ENCODE data around the gene LY6G6C.

Gene LY6G6C

DNA sequence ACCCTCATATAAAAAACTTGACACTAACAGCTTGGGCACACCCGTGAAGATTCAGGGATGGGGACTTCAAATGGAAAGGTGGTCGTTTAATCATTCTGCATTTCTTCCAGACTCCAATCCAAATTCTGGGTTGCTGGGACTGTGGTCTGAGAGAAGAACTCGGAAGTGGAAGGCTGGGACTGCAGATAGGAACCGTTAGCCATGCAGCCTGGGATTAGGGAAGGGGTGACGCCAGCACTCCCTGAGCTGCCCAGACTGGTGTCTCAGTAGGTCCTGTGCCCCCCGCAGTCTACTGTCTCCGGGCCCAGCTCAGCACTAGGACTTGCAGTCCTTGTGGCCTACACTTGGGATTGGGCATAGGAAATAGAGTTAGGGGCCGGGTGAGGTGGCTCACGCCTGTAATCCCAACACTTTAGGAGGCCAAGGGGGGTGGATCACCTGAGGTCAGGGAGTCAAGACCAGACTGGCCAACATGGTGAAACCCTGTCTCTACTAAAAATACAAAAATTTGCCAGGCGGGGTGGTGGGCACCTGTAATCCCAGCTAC, 15.3 kb upstream of the LY6G6C start:
- Mint-ChIP-seq H3K36me3 (peaks cover 14% of the 10 kb centered on the region), H3K27ac (peak overlapping the region; percentile 97), H3K27me3 (no peaks in the 10 kb centered on the region), H3K4me3 (peak overlapping the region; percentile 100), H3K9me3 (no peaks in the 10 kb centered on the region), H3K4me1 (peaks cover 57% of the 10 kb centered on the region)
- ATAC-seq (ENCODE audit: low read depth) = no peak
- DNase-seq (ENCODE audit: low spot score in 2 of 2) = no peak

DNA sequence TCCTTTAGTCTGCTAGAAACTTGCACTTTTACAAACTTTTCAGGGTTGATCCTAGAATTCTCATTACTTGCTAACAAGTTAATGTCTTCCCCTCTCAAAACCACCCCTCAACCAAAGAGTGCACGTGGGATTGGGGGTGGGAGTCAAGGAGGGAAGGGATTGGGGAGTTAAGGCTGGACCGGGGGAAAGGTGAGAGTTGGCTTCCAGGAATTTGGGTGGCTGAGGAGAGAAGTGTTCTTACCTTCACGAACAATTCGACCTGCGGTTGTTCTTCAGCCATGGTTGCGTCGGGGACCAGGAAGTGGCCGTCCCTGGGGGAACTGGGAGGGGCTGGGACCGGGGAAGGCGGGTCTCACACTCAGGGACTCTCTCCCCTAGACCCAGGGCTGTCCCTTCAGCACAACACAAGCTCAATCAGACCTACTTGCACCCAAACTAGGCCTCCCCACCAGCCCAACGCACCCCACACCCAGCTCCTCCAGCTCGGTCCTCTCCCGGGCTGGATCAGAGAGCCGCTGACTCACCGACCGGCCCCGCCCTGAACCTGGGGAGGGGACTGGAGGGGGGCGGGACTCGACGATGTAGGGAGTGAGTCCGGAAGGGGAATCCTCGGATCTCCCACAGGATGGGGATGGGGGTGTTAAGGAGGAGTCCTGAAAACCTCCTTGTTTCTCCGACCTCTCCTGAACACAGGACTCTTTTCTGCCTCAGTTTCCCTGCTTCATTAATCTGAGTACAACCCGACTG, 14.6 kb upstream of the LY6G6C start, which contains the start of gene CLIC1:
CLIC1 (minus strand) TSS at position 510 of the 747 bp plus-strand sequence; CDS start at position 280, 230 bp downstream.
- Mint-ChIP-seq H3K36me3 (peaks cover 17% of the 10 kb centered on the region), H3K27ac (peak within 1 kb of the TSS; percentile 97), H3K9me3 (no peaks in the 10 kb centered on the region), H3K4me1 (peaks cover 54% of the 10 kb centered on the region), H3K4me3 (peak within 1 kb of the TSS; percentile 100), H3K27me3 (no peaks in the 10 kb centered on the region)
- peak; percentile 53 to 56 for DNase-seq (ENCODE audit: low spot score in 2 of 2)
- ATAC-seq (ENCODE audit: low read depth) = peak; percentile 30

DNA sequence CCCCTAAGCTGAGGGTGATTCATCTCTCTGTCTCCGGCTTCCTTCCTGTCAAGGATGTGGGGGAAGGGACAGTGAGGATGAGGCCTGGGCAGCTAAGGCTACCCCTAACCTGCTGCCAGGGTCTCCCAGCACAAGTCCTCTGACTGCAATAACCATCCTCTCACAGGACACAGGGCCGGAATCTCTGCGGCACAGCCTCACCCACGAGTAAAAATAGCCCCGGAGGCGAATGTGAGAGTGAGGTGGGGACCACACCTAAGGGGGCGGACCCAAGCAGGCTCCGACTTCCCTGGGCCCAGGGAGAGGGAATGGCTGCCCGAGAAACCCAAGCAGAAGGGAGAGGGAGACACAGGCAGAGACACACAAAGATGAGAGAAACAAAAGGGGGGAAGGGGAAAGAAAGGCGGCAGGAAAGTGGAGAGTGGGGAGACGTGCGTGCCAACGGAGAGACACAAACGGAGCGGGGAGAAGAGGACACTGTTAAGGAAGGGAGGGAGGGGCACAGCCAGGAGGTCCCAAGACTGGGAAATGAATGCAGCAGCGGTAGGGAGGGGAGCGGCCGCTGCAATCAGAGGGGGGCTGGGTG, 13.4 kb upstream of the LY6G6C start:
- Mint-ChIP-seq H3K27ac (peak overlapping the region; percentile 97), H3K9me3 (no peaks in the 10 kb centered on the region), H3K36me3 (peaks cover 22% of the 10 kb centered on the region), H3K4me1 (peaks cover 49% of the 10 kb centered on the region), H3K4me3 (peak overlapping the region; percentile 100), H3K27me3 (no peaks in the 10 kb centered on the region)
- no peak for ATAC-seq (ENCODE audit: low read depth)
- DNase-seq (ENCODE audit: low spot score in 2 of 2) = no peak

DNA sequence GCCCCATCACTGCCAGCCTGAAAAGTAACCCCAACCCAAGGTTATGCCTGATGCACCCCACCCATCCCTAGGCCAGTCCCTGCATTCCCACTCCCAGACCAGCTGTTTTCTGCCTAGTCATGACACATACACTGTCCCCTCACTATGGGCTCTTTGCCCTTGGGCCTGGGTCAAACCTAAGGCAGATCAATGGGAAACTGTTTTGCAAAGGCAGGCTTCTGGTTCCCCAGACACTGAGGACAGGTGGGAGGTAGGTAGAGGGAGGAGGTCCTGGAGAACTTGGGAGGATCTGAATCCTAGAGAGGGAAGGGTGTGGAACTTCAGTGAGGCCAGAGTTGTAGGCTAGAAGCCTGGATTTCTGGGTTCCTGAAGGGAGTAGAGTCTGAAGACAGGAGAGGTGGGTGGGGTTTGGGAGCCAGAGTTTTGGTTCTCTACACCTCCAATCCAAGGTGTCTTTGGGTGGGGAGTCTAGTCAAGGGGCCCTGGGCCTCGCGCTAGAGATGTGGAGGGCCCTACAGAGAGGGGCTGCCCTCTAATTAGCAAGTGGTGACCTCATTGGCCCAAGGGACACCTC, 12.8 kb upstream of the LY6G6C start:
- no peak for ATAC-seq (ENCODE audit: low read depth)
- Mint-ChIP-seq H3K4me3 (peak overlapping the region; percentile 100), H3K9me3 (no peaks in the 10 kb centered on the region), H3K27ac (peak overlapping the region; percentile 97), H3K27me3 (no peaks in the 10 kb centered on the region), H3K4me1 (peaks cover 48% of the 10 kb centered on the region), H3K36me3 (peaks cover 22% of the 10 kb centered on the region)
- DNase-seq (ENCODE audit: low spot score in 2 of 2) = no peak

DNA sequence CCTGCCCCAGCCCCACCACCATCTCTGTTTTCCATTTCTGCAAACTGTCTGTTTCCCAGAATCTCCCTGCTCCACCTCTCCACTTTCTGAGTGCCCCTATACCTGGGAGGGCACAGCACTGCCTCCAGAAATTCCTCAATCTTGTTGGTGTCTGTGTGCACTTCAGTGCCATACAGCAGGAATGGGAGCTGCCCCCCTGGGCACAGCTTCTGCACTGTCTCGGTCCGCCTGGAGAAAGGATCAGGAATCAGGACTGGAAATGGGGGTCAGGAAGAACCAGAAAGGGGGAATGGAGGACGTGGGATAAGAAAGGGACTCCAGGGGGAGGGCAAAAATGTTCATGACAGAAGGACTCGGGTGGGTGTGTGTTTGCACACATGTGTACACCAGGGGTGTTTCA, 12.2 kb upstream of the LY6G6C start:
- Mint-ChIP-seq H3K27ac (no peak overlapping the region), H3K27me3 (no peaks in the 10 kb centered on the region), H3K4me3 (peak overlapping the region; percentile 100), H3K4me1 (peaks cover 46% of the 10 kb centered on the region), H3K9me3 (no peaks in the 10 kb centered on the region), H3K36me3 (peaks cover 22% of the 10 kb centered on the region)
- no peak for ATAC-seq (ENCODE audit: low read depth)
- DNase-seq (ENCODE audit: low spot score in 2 of 2) = no peak

DNA sequence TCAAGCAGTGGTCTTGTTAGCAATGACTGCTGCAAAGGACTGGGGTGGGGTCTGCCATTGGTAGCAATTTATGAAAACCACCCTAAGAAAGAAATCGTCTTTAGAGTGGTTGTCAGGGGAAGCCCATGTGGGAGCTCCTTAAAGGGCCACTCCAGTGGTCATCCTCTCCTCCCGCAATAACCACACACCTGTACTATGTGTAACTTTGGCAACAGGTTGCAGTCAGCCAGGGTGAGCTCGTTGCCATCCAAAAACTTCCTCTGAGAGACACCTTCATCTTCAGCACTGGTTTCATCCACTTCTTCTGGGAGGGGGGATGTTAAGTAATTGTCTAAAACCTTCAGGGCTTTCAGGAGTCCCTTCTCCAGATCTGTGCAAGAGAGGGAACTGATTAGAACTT, 10.5 kb upstream of the LY6G6C start:
- H3K36me3 Mint-ChIP-seq = peaks cover 28% of the 10 kb centered on the region
- no peaks in the 10 kb centered on the region for H3K27me3 Mint-ChIP-seq
- no peak overlapping the region for H3K4me3 Mint-ChIP-seq
- DNase-seq (ENCODE audit: low spot score in 2 of 2) = no peak
- H3K27ac Mint-ChIP-seq = no peak overlapping the region
- ATAC-seq (ENCODE audit: low read depth) = no peak
- H3K4me1 Mint-ChIP-seq = peaks cover 42% of the 10 kb centered on the region
- no peaks in the 10 kb centered on the region for H3K9me3 Mint-ChIP-seq

DNA sequence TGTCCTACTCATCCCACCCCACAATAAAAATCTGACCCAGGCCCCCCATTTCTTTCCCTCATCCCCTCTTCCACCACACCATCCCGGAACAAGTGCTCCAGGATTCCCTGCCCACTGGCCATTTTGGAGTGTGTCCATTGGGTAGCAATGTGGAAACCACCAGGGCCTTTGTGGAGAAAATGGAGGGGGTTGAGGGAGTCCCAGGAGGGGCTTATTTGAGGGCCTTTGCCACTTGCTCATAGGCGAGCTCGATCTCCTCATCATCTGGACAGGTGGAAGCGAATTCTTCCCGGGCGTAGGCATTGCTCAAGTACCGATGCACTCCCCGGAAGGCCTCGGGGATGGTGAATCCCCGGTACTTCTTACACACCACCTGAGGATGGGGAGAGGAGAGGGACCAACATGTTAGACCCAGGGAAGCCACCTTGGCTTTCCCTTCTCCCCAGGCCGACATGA, 9.1 kb upstream of the LY6G6C start:
- H3K4me1 Mint-ChIP-seq = peaks cover 50% of the 10 kb centered on the region
- peak overlapping the region; percentile 90 for H3K27ac Mint-ChIP-seq
- H3K36me3 Mint-ChIP-seq = peaks cover 39% of the 10 kb centered on the region
- H3K4me3 Mint-ChIP-seq = peak overlapping the region; percentile 100
- DNase-seq (ENCODE audit: low spot score in 2 of 2) = no peak
- no peak for ATAC-seq (ENCODE audit: low read depth)
- no peaks in the 10 kb centered on the region for H3K9me3 Mint-ChIP-seq
- no peaks in the 10 kb centered on the region for H3K27me3 Mint-ChIP-seq

DNA sequence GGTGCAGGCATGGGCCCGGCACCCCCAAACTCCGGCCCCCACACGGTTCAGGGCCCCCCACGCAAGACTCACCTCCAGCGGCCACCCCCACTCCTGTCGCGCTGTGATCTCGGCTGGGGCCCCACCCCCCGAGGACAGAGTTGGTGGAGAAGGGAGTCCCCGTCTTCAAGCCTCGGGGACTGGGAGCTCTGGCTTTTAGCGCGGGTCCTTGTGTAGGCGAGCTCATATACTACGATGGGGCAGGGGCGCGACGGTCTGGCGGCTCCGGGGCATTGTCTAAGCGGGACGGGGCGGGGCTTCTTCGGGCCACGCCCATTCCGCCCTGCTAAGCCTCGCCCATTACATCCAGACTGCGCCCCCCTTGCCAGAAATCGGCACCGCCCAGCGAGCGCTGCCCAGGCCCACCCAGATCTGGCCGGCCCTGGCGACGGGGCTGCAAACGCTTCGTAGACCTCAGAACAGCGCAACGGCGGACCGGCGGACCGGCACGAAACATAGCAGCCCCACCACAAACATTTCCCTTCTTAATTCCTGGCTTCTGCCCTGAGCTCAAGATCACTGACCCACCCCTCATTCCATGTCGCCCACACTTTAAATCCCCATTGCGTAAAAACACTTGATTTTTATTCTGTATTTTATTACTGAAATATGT, 8.6 kb upstream of the LY6G6C start:
- Mint-ChIP-seq H3K36me3 (peaks cover 38% of the 10 kb centered on the region), H3K4me3 (peak overlapping the region; percentile 100), H3K27ac (peak overlapping the region; percentile 90), H3K9me3 (no peaks in the 10 kb centered on the region), H3K4me1 (peaks cover 48% of the 10 kb centered on the region), H3K27me3 (no peaks in the 10 kb centered on the region)
- ATAC-seq (ENCODE audit: low read depth) (peak; percentile 50), DNase-seq (ENCODE audit: low spot score in 2 of 2) (peak; percentile 77 to 80)

DNA sequence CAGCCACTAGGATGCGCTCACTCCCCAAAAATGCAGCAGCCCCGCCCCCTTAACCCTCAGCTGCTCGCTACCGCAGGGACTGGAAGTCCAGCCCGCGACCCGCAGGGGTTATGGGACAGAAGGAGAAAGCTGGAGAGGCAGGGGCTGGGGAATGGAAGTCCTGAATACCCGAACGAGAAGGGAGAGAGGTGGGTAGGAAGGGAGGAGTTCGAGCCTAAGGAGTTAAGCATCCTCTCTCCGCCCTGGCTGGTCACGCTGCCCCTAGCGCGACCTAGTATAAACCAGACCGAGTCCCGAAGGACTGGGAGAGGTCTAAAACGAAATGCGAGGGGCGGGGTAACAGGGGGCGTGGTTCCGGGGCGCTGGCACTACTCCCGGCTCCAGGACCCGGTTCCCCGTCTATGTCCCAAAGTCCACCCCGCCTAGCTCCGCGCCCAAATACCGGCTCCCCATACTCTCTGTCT, 8.0 kb upstream of the LY6G6C start:
- Mint-ChIP-seq H3K27me3 (no peaks in the 10 kb centered on the region), H3K9me3 (no peaks in the 10 kb centered on the region), H3K36me3 (peaks cover 36% of the 10 kb centered on the region), H3K4me3 (peak overlapping the region; percentile 100), H3K27ac (peak overlapping the region; percentile 90), H3K4me1 (peaks cover 48% of the 10 kb centered on the region)
- ATAC-seq (ENCODE audit: low read depth) (peak; percentile 67), DNase-seq (ENCODE audit: low spot score in 2 of 2) (peak; percentile 84 to 86)

DNA sequence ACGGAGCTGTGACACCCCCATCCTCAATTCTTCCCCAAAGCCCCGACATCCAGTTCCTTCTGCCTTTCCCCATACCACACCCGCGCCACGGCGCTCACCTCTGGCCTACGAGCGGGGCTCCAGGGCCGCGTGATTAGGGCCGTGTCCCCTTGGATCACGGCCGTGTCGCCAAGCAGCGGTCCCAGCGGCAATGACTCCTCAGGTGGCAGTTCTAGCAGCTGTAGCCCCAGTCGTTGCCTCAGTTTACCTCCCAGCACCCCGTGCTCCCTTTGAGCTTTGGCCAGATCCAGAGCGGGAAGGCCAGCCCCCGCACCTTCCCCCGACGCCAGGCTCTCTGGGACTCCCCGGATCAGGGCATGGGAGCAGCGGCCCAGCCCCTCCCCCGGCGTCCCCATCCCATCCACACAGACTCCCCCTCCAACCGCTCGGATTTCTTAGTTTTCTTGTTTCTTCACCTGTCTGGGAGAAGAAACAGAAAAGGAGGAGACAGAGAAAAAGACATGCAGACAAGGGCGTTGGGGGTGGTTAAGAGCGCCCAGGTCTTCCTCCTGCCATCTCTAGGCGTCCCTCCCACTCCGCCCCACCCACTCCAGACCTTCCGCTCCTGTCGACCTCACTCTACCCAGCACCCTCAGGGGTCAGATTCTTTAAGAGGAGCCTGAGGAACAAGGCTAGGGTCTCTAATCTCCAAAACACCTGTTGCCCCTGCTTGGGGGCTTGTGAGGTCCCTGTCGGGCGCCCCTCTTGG, 7.4 kb upstream of the LY6G6C start, which contains the start of gene DDAH2:
DDAH2 (minus strand) TSS at position 533 of the 748 bp plus-strand sequence; CDS start at position 395, 138 bp downstream.
- Mint-ChIP-seq H3K36me3 (peaks cover 36% of the 10 kb centered on the region), H3K9me3 (no peaks in the 10 kb centered on the region), H3K27me3 (no peaks in the 10 kb centered on the region), H3K4me1 (peaks cover 45% of the 10 kb centered on the region), H3K4me3 (peak within 1 kb of the TSS; percentile 100), H3K27ac (peak within 1 kb of the TSS; percentile 90)
- peak; percentile 6 for ATAC-seq (ENCODE audit: low read depth)
- DNase-seq (ENCODE audit: low spot score in 2 of 2) = no peak

DNA sequence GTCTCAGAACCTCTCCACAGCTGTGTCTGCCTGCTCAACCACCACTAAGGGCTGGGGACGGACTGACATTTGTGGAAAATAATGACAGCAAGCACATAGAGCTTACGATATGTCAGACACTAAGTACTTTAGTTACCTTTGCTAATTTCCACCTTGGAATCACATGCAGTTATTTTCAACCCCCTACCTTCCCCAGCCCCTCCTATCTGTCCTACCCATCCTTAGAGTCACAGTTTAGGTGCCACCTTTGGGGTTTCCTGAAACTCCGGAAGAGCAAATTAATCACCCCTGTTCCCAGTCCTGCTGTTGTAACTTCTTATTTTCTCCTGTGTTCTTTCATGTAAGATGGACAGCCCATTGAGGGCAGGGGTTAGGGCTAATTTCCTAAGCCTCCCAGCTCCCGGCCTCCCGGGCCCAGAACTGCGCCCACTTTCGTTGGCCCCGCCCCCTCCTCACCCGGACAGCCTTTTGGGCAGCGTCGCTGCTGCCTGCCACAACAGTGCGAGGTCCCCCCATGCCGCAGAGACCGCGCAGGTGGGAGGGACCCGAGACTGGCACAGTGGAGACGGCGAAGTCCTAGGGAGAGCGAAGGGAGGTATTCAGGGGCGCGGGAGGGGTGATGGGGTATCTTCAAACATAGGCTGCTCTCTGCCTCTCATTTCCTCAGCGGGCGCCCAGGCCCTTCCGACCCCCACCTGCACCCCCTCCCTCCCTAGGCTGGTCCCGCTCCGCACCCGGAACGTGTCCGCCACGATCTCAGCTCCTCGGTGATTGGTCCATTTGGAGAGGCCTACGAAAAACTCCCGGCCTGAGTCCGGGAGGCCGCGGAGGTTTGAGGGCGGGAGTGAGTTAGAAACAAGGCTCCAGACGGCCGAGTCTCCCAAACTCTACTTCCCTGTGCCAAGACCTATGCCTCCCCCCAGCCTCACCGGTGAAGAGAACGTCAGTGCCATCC, 6.4 kb upstream of the LY6G6C start:
- DNase-seq (ENCODE audit: low spot score in 2 of 2) (no peak), ATAC-seq (ENCODE audit: low read depth) (no peak)
- H3K4me1 Mint-ChIP-seq = peaks cover 42% of the 10 kb centered on the region
- peak overlapping the region; percentile 97 for H3K27ac Mint-ChIP-seq
- H3K36me3 Mint-ChIP-seq = peaks cover 28% of the 10 kb centered on the region
- peak overlapping the region; percentile 100 for H3K4me3 Mint-ChIP-seq
- no peaks in the 10 kb centered on the region for H3K9me3 Mint-ChIP-seq
- no peaks in the 10 kb centered on the region for H3K27me3 Mint-ChIP-seq

DNA sequence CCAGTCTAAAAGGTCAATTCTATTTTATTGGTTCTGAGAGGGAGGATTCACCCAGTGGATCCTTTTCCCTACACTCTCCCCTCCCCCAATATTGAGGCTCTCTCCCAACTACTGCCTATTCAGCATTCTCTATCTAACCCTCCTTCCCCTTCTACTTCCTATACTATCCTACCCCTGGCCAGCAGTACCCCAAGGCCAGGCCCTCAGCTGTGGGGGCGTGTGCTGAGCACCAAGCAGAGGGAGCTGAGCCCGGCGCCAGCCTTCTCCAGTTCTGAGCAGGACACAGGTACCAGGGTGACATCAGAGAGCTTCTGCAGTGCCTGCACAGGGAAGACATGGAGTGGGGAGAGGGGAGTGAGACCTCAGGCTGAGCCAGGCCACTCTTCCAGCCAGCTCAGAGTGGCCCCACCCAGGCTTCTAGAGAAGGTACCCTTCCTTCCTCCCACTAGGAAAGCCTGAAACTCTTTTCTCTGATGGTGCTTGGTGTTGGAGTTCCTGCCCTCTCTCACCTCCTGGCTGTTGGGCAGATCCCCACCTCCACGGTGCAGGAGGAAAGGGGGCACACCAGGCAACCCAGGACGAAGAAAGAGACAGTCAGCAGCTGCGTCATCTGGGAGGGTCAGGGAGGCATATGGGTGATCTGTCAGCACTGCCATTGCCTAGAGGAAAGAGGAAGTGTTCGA, 5.6 kb upstream of the LY6G6C start:
- Mint-ChIP-seq H3K27me3 (no peaks in the 10 kb centered on the region), H3K9me3 (no peaks in the 10 kb centered on the region), H3K4me1 (peaks cover 42% of the 10 kb centered on the region), H3K4me3 (peak overlapping the region; percentile 100), H3K27ac (peak overlapping the region; percentile 97), H3K36me3 (peaks cover 28% of the 10 kb centered on the region)
- ATAC-seq (ENCODE audit: low read depth) (peak; percentile 76), DNase-seq (ENCODE audit: low spot score in 2 of 2) (peak; percentile 54 to 75)

Data from memory B cell (primary cell).